Osteoblast (primary cell): ENCODE data around the gene FSTL4. TPM values are rescaled to one million over a fixed set of nuclear protein-coding genes. Genes with fewer than 3 reads are reported as not detected.

Experiments used
- DNase-seq: peaks from one replicate; pipeline ENCODE4 v3.0.0; 2011; ENCODE audit warnings: low spot score, mixed read lengths; ENCODE audit not compliant: insufficient read length; ENCODE audit errors: missing footprints
- H2AFZ ChIP-seq: 2 replicates; pipeline ENCODE4 v1.6.0; 2011; ENCODE audit warnings: mild to moderate bottlenecking, low read length
- H3K27ac ChIP-seq: 2 replicates; pipeline ENCODE4 v1.5.1; 2011; ENCODE audit warnings: mild to moderate bottlenecking, low read depth, low read length, moderate library complexity
- H3K27me3 ChIP-seq: 2 replicates; pipeline ENCODE4 v1.6.0; 2012; ENCODE audit warnings: mild to moderate bottlenecking, control low read depth, inconsistent platforms, low read length, moderate library complexity; ENCODE audit not compliant: insufficient read depth
- H3K36me3 ChIP-seq: 2 replicates; pipeline ENCODE4 v1.5.1; 2011; ENCODE audit warnings: mild to moderate bottlenecking, low read length, control low read depth, moderate library complexity; ENCODE audit not compliant: insufficient read depth
- H3K4me1 ChIP-seq: 2 replicates; pipeline ENCODE4 v1.5.1; 2011; ENCODE audit warnings: mild to moderate bottlenecking, low read length, control low read depth, moderate library complexity; ENCODE audit not compliant: insufficient read depth
- H3K4me2 ChIP-seq: 2 replicates; pipeline ENCODE4 v1.6.0; 2011; ENCODE audit warnings: mild to moderate bottlenecking, low read length; ENCODE audit not compliant: insufficient read depth
- H3K4me3 ChIP-seq: fragments of 200-600 bp; sonication (generic); 3 replicates; pipeline ENCODE4 v1.5.1; 2012; ENCODE audit warnings: mild to moderate bottlenecking, low read length, inconsistent platforms; ENCODE audit not compliant: insufficient read depth
- H3K79me2 ChIP-seq: 2 replicates; pipeline ENCODE4 v1.6.0; 2012; ENCODE audit warnings: mild to moderate bottlenecking, low read length, control low read depth, inconsistent platforms; ENCODE audit not compliant: insufficient read depth
- H3K9me3 ChIP-seq: 2 replicates; pipeline ENCODE4 v1.5.1; 2011; ENCODE audit warnings: low read depth, low read length, control low read depth
- H4K20me1 ChIP-seq: 2 replicates; pipeline ENCODE4 v1.6.0; 2012; ENCODE audit warnings: mild to moderate bottlenecking, low read length, control low read depth; ENCODE audit not compliant: insufficient read depth
- CTCF ChIP-seq: IDR thresholded peaks from 2 replicates; pipeline ENCODE4 v1.5.1; 2011; ENCODE audit warnings: mild to moderate bottlenecking, low read depth, low read length, moderate library complexity; ENCODE audit errors: extremely low read depth
- total RNA-seq: library from RNA; depleted of rRNA; stranded (reverse); fragments of >200 nt; gene quantifications from 2 replicates; pipeline ENCODE4 v1.2.3, GENCODE V29; 2012

FSTL4 gene
- total RNA-seq, 1 donor = not detected

DNA sequence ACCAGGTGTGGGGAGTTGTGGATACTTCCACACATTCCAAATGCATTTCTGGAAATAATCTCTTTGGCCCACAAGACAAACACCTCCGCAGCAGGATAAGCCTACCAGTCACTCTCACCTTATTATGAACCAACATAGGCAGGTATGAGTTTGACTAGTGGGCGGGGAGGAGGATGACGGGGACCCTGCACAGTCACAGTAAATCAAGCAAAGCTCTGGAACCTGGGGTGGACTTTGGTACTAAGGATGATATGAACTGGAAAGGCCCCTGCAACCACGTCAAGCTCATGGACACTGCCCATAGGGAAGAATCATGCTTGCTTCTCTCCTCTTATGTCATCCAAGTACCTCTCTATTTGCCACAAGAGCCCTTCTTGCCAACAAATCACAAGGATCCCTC lies 301.2 kb downstream of the FSTL4 start:
- Histone ChIP-seq H4K20me1 (no peaks in the 10 kb centered on the region), H3K4me2 (no peak overlapping the region), H2AFZ (no peak overlapping the region), H3K9me3 (no peaks in the 10 kb centered on the region), H3K27me3 (no peaks in the 10 kb centered on the region), H3K4me3 (no peak overlapping the region), H3K79me2 (no peaks in the 10 kb centered on the region), H3K4me1 (no peaks in the 10 kb centered on the region), H3K27ac (no peak overlapping the region), H3K36me3 (no peaks in the 10 kb centered on the region)
- TF ChIP-seq CTCF = no peak
- DNase-seq = no peak

GRCh38 chr5:133309984-133310621 lies 302.2 kb downstream of the FSTL4 start:
- no peak for TF ChIP-seq CTCF
- Histone ChIP-seq H3K79me2 (no peaks in the 10 kb centered on the region), H3K4me2 (no peak overlapping the region), H4K20me1 (no peaks in the 10 kb centered on the region), H3K27me3 (no peaks in the 10 kb centered on the region), H3K36me3 (no peaks in the 10 kb centered on the region), H2AFZ (no peak overlapping the region), H3K27ac (no peak overlapping the region), H3K4me1 (no peaks in the 10 kb centered on the region), H3K9me3 (no peaks in the 10 kb centered on the region), H3K4me3 (no peak overlapping the region)
- DNase-seq = no peak

DNA sequence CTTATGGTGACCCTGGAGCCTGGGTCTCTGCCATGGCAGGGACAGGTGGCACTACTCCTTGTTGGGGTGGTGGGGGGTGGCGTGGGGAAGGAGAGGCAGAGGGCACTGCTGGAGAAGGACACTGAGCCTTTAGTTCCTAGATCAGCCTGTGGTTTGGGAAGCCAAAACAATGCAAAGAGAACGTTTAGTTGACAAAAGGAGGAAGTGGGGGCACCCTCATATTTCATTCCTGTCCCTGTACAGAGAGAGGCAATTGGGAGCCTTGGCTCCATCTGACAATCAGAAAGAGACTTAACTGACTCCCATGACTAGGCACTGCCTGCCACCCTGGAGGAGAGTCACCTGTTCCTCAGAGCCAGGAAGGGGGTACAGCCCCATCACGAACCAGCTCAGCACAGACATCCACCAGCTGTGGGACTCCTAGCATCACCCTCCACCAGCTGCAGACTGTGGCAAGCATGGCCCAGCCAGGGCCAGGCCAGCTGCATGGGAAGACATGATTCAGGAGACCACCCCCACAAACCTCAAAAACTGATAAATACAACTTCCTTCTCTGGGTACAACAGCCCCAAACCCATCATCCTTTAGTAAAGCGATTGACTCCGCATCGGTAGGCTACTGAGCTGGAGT lies 303.1 kb downstream of the FSTL4 start:
- Histone ChIP-seq H2AFZ (no peak overlapping the region), H3K27me3 (no peaks in the 10 kb centered on the region), H3K27ac (no peak overlapping the region), H3K4me1 (no peaks in the 10 kb centered on the region), H3K9me3 (no peaks in the 10 kb centered on the region), H3K4me3 (no peak overlapping the region), H3K79me2 (no peaks in the 10 kb centered on the region), H3K36me3 (no peaks in the 10 kb centered on the region), H3K4me2 (no peak overlapping the region), H4K20me1 (no peaks in the 10 kb centered on the region)
- no peak for TF ChIP-seq CTCF
- no peak for DNase-seq

GRCh38 chr5:133307275-133307674 lies 305.1 kb downstream of the FSTL4 start:
- no peak overlapping the region for H2AFZ ChIP-seq
- H3K4me3 ChIP-seq = no peak overlapping the region
- H3K27me3 ChIP-seq = no peaks in the 10 kb centered on the region
- no peaks in the 10 kb centered on the region for H3K4me1 ChIP-seq
- TF ChIP-seq CTCF = no peak
- no peak overlapping the region for H3K4me2 ChIP-seq
- H4K20me1 ChIP-seq = no peaks in the 10 kb centered on the region
- no peaks in the 10 kb centered on the region for H3K9me3 ChIP-seq
- H3K36me3 ChIP-seq = no peaks in the 10 kb centered on the region
- no peak overlapping the region for H3K27ac ChIP-seq
- no peaks in the 10 kb centered on the region for H3K79me2 ChIP-seq
- DNase-seq = no peak
